ENCODE measurements around the gene CUL3. TPM values are rescaled to one million over a fixed set of nuclear protein-coding genes. Genes with fewer than 3 reads are reported as not detected.

The CUL3 gene
- total RNA-seq, 1 donor from 2014 or later: 104 TPM

GRCh38 chr2:224555823-224556366 is 29.3 kb downstream of the CUL3 start:
- DNase-seq (ENCODE audit: low spot score, unreplicated experiment): no peak
- no peak for TF ChIP-seq CTCF (IDR thresholded peaks at IDR 0.05; ENCODE audit: unreplicated experiment)
- no peaks in the 10 kb centered on the region for H3K9me3 Mint-ChIP-seq (ENCODE audit: low read depth)
- H3K27me3 Mint-ChIP-seq: no peaks in the 10 kb centered on the region
- no peaks in the 10 kb centered on the region for H3K4me1 Mint-ChIP-seq (ENCODE audit: low read depth)
- peaks cover 9% of the 10 kb centered on the region for H3K36me3 Mint-ChIP-seq (ENCODE audit: insufficient read depth)
- no peak overlapping the region for H3K27ac Mint-ChIP-seq
- H3K4me3 Mint-ChIP-seq (ENCODE audit: low read depth): no peak overlapping the region

- Mint-ChIP-seq H3K36me3 (ENCODE audit: insufficient read depth) (peaks cover 14% of the 10 kb centered on the region), H3K4me3 (ENCODE audit: low read depth) (no peak overlapping the region), H3K27ac (no peak overlapping the region), H3K9me3 (ENCODE audit: low read depth) (no peaks in the 10 kb centered on the region), H3K4me1 (ENCODE audit: low read depth) (peaks cover 3% of the 10 kb centered on the region), H3K27me3 (no peaks in the 10 kb centered on the region)
- no peak for DNase-seq (ENCODE audit: low spot score, unreplicated experiment)
- TF ChIP-seq CTCF (IDR thresholded peaks at IDR 0.05; ENCODE audit: unreplicated experiment): no peak
Observed at GRCh38 chr2:224552771-224553170, 32.4 kb downstream of the CUL3 start.

GRCh38 chr2:224551693-224552092 is 33.5 kb downstream of the CUL3 start:
- Mint-ChIP-seq H3K4me1 (ENCODE audit: low read depth) (peaks cover 3% of the 10 kb centered on the region), H3K4me3 (ENCODE audit: low read depth) (no peak overlapping the region), H3K27ac (no peak overlapping the region), H3K27me3 (no peaks in the 10 kb centered on the region), H3K36me3 (ENCODE audit: insufficient read depth) (peaks cover 14% of the 10 kb centered on the region), H3K9me3 (ENCODE audit: low read depth) (no peaks in the 10 kb centered on the region)
- DNase-seq (ENCODE audit: low spot score, unreplicated experiment): no peak
- TF ChIP-seq CTCF (IDR thresholded peaks at IDR 0.05; ENCODE audit: unreplicated experiment): no peak

- no peak for TF ChIP-seq CTCF (IDR thresholded peaks at IDR 0.05; ENCODE audit: unreplicated experiment)
- no peaks in the 10 kb centered on the region for H3K27me3 Mint-ChIP-seq
- peaks cover 8% of the 10 kb centered on the region for H3K4me1 Mint-ChIP-seq (ENCODE audit: low read depth)
- H3K36me3 Mint-ChIP-seq (ENCODE audit: insufficient read depth): peaks cover 7% of the 10 kb centered on the region
- DNase-seq (ENCODE audit: low spot score, unreplicated experiment): no peak
- H3K9me3 Mint-ChIP-seq (ENCODE audit: low read depth): no peaks in the 10 kb centered on the region
- H3K4me3 Mint-ChIP-seq (ENCODE audit: low read depth): no peak overlapping the region
- peak overlapping the region; percentile 7 for H3K27ac Mint-ChIP-seq
Observed at GRCh38 chr2:224546926-224547325, 38.2 kb downstream of the CUL3 start.

- peaks cover 11% of the 10 kb centered on the region for H3K36me3 Mint-ChIP-seq (ENCODE audit: insufficient read depth)
- no peaks in the 10 kb centered on the region for H3K27me3 Mint-ChIP-seq
- TF ChIP-seq CTCF (IDR thresholded peaks at IDR 0.05; ENCODE audit: unreplicated experiment): no peak
- no peak for DNase-seq (ENCODE audit: low spot score, unreplicated experiment)
- H3K4me1 Mint-ChIP-seq (ENCODE audit: low read depth): peaks cover 8% of the 10 kb centered on the region
- no peak overlapping the region for H3K4me3 Mint-ChIP-seq (ENCODE audit: low read depth)
- no peak overlapping the region for H3K27ac Mint-ChIP-seq
- no peaks in the 10 kb centered on the region for H3K9me3 Mint-ChIP-seq (ENCODE audit: low read depth)
Observed at GRCh38 chr2:224545884-224546644, 39.1 kb downstream of the CUL3 start.
